GM18498 (cell line): ENCODE measurements around the gene PINLYP.
A peak's percentile ranks its signal among the peaks of the same experiment; 100 is the strongest.
"Not testable (repeated sequence)": the region's sequence is repeated elsewhere in the genome, so short reads cannot be mapped to it uniquely, and the experiment has no call there.

Source experiments
- ATAC-seq: cut with Tn5 transposase; IDR thresholded peaks from one replicate; pipeline ENCODE4 v1.9.1; 2021; ENCODE audit warnings: mild to moderate bottlenecking, moderate library complexity; ENCODE audit not compliant: unreplicated experiment

The PINLYP gene

DNA sequence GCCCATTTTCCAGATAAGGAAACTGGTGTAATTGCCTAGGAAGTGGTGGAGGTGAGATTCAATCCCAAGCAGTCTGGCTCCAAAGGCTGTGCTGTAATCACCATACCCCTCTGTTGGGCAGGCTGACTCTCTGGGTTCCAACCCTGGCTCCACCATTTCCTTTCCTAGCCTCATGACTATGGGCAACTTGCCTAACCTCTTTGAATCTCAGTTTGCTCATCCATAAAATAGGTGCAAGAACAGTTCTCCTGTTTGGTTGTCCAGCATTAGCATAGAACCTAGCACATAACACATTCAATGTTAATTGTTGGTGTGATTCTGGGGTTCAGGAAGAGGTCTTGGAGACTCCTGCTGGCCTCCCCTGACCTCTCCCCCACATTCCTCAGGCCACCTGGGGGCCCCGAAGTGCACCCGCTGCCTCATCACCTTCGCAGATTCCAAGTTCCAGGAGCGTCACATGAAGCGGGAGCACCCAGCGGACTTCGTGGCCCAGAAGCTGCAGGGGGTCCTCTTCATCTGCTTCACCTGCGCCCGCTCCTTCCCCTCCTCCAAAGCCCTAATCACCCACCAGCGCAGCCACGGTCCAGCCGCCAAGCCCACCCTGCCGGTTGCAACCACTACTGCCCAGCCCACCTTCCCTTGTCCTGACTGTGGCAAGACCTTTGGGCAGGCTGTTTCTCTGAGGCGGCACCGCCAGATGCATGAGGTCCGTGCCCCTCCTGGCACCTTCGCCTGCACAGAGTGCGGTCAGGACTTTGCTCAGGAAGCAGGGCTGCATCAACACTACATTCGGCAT is 23.0 kb downstream of the PINLYP start:
- ATAC-seq = no peak

DNA sequence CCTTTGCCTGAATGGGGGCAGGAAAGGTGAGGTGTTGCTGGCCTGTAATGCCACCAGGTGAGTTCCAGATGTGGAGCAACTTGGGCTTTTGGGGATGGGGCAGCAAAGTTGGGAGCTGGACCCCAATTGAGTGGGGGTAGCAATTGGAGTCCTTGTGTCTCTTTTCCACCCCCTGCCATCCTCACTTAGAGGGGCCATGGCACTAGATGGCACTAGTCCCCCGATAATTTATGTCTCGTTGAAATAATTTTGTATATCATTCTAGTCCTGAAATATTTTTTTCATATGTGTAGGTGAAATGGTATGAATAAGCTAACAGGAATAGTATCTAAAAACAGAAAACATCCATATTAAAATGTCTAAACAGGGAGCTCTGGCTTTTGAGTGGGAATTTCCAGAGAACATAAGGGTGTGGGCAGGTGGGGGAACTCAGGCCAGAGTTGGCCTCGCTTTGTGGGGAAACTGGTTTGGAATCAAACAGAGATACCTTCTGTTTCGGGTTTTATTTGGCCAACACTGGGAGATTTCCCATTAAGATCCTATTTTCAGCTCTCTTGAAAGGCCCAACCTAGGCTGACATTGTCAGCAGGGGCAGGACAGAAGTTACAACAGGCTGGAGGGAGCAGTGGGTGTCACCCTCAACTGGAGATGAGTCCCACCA is 24.2 kb downstream of the PINLYP start:
- ATAC-seq = no peak

DNA sequence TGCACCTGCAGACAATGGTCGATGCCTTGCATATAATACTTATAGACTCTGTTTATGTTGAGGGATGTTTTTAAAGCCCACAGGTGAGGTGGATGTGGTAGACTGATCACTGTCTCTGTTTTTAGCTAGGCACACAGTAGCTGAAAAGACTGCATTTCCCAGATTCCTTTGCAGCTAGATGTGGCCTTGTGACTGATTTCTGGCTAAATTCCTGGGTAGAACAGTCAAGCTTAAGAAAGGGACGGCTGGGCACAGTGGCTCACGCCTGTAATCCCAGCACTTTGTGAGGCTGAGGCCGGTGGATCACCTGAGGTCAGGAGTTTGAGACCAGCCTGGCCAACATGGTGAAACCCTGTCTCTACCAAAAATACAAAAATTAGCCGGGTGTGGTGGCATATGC is 24.7 kb downstream of the PINLYP start:
- not testable (repeated sequence) for ATAC-seq

- no peak for ATAC-seq
These were observed 30.4 kb downstream of the PINLYP start for GRCh38 chr19:43605875-43606568.

DNA sequence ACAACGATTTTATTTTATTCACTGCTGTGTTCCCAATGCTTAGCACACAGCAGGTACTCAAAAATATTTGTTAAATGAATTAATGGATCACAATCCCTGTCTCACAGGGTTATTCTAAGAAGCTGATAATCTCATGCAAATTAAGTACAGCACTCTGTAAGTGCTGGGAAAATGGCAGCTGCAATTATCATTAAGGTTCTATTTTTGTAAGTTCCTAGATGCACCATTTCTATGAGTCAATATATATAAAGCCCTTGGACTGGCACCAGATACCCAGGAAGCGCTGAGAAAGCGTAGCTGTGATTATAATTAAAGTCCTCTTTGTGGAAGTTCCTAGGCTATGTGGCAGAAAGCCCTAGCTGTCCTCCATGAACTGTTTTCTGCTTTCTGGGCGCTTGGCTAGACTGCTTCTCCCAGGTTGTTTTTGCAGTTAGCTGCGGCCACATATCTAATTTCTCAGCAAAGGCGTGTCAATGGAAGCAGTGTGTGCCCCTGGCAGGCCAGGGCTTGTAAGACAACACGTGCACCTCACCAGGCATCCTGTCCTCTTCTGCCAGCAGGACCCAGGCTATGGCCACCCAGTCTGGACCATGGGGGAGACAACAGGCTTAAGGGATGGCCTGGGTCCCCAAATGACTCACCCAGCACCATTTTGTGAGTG is 31.1 kb downstream of the PINLYP start:
- no peak for ATAC-seq

GRCh38 chr19:43607238-43608205 is 31.9 kb downstream of the PINLYP start:
- no peak for ATAC-seq

GRCh38 chr19:43609872-43610271 is 34.3 kb downstream of the PINLYP start:
- ATAC-seq = no peak

DNA sequence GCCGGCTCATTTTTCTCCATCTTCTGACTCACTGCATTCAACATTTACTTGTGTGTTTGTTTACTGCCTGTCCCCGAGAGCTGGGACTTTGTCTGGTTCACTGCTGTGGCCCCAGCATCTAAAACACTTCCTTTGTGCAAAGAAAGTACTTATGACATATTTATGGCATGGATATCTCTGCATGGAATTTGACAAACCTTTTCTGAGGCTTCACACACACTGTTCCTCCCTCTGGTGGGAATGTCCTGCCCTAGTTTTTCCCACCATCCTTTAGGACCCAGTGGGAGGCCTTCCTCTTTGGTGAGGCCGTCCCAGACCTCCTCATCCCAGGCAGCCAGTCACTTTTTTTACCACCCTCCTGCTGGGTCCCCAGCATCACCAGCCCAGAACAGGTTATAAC is 34.9 kb downstream of the PINLYP start:
- ATAC-seq = no peak

- no peak for ATAC-seq
These were observed 36.2 kb downstream of the PINLYP start, which contains the start of gene SRRM5 for GRCh38 chr19:43611788-43612187. Gene SRRM5, plus strand, starts transcription at chr19:43612088. Its CDS starts 34 bp downstream, at chr19:43612122.

- no peak for ATAC-seq
These were observed 36.8 kb downstream of the PINLYP start for GRCh38 chr19:43612374-43612773.

DNA sequence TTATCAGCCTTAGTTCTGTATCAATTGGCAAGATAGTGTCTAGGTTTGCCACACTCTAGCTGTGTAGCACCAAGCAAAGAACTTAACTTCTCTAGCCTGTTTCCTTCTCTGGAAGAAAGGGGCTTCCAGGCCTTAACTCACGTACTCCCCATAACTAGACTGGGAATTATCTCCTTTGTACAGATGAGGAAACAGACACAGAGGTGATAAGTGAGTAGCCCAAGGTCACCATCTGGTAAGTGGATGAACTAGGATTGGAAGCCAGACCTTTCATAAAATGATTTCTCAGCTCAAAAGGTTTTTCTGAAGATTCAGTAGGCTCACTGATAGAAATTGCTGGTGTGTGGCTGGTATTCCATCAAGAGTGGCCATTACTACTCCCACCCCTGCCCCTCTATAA is 40.7 kb downstream of the PINLYP start:
- no peak for ATAC-seq

DNA sequence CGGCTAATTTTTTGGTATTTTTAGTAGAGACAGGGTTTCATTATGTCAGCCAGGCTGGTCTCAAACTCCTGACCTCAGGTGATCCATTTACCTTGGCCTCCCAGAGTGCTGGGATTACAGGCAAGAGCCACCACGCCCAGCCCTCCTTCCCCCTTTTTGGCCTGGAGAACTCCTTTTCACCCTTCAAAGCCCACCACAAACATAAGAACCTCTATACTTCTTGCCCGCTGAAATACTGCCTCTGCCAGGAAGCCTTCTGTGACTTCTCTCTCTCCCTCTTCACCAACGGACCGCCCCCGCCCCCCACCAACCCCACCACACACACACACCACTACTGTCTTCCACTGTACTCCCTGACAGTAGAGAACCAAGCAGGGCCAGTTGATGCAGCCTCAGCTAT is 41.4 kb downstream of the PINLYP start:
- no peak for ATAC-seq

DNA sequence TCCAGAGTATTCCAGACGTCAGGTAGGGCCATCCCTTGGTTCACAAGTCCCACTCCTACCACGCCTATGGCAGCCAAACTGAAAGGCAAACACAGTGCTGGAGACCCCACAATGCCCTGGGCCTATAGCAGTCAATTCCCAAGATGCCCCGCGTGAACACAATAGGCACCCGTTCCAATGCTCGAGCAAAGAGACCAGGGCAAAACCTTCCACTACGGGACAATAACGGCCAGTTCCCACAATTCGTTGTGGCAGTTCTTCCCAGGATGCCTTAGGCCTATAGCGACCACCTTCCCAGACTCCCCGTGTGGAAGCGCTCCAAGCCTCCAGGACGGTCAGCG is 43.3 kb downstream of the PINLYP start:
- peak; percentile 9 for ATAC-seq

DNA sequence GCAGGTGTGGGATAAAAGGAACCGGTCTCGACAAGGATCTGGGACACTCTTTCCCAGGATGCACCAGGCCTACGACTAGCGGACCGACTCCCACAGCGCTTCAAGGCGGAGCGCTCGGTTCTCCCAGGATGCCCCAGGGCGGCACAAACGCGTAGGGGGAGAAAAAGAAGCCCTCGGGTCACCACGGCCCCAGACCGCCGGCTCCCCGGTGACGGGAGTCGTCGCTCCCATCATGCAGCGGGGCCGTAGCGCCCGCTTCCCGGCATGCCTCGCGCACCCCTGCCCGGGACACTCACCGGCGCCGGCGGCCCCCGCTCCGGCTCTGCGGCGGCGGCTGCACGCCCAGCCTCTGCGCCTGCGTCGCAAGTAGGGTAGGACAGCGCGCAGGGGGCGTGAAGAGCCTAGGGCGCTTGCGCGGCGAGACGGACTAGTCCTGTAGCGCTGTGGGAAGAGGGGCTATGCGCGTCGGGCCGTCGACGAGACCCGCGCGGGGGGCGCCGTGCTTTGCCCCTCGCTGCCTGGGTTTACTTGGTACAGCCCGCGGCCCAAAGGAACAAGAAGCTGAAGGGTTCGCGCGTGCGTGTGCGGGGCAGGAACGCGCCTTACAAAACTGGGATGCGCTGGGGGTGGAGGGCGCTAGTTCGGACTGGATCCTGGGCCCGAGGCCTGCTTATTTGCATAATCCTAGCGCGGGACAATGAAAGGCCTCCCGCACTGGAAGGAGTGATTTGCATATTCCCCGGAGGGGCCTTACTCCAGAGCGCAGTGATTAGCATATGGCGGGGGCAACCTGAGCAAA is 43.9 kb downstream of the PINLYP start, which contains the start of gene ZNF428:
Gene ZNF428 (minus strand): TSS at position 368 of the 799 bp plus-strand sequence. CDS start 5,325 bp downstream, outside the sequence.
- peak; percentile 82 for ATAC-seq

GRCh38 chr19:43620061-43621001 is 44.7 kb downstream of the PINLYP start:
- ATAC-seq = no peak

DNA sequence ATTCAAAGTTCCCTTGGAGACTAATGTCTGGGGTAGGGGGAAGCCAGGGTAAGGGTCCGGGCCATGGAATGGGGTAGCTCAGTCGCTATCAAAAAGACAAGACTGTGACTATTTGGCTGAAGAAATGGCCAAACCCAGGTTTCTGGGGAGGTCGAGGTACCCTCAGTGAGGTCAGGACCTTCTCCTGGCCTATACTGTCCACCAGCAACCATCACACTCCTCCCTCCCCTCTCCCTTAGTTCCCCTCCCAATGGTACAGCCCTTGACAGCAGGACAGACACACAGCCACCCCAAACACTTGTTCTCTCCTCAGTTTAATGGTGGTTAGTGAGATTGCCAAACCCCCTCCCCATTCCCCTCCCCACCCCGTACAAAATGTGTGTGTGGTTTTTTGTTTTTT is 46.5 kb downstream of the PINLYP start:
- ATAC-seq = no peak

DNA sequence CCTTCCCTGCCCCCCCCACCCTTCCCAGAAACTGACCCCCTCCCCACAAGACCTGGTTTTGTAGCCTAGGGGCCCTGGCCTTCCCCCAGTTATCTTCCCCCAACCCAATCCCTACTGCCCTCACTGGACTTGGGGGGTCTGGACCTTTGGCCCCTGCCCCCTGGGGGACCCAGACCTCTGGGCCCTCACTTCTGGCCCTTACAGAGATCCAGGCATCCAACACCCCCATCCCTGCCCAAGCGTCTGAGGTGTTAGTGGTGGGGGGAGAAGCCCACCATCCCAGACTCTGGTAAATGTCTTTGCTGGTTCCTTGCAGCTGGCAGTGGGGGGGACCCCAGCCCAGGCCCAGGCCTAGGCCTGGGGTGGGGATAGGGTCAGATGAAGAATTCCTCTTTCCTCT is 47.4 kb downstream of the PINLYP start:
- no peak for ATAC-seq
